Liver (tissue), 3 donors: ENCODE measurements around the gene DLK1.

Source experiments
- EGR1 ChIP-seq, 2 donors: IDR thresholded peaks; 2 replicates each; pipeline ENCODE4 v1.6.1; 2016 to 2018; ENCODE audit warnings: antibody characterized with exemption in 2 of 2, low read depth in 2 of 2
- FOXA1 ChIP-seq: IDR thresholded peaks from 2 replicates; pipeline ENCODE4 v1.6.1; 2016; ENCODE audit warnings: antibody characterized with exemption
- GABPA ChIP-seq, 2 donors: IDR thresholded peaks in 1 of 2; conservative IDR thresholded peaks in 1 of 2; 2 replicates each; pipeline ENCODE4 v1.6.1; 2016; ENCODE audit warnings: antibody characterized with exemption in 2 of 2, mild to moderate bottlenecking in 1 of 2, moderate library complexity in 1 of 2
- JUND ChIP-seq, 2 donors: IDR thresholded peaks; 2 replicates each; pipeline ENCODE4 v1.6.1; 2016; ENCODE audit warnings: antibody characterized with exemption in 2 of 2
- NR2F2 ChIP-seq: IDR thresholded peaks from 2 replicates; pipeline ENCODE4 v1.6.1; 2016; ENCODE audit warnings: antibody characterized with exemption
- RAD21 ChIP-seq, 2 donors: IDR thresholded peaks; 2 replicates each; pipeline ENCODE4 v1.6.1; 2016; ENCODE audit warnings: antibody characterized with exemption in 2 of 2, mild to moderate bottlenecking in 2 of 2
- SP1 ChIP-seq: IDR thresholded peaks from 2 replicates; pipeline ENCODE4 v1.6.1; 2018; ENCODE audit warnings: antibody characterized with exemption, mild to moderate bottlenecking
- TAF1 ChIP-seq: conservative IDR thresholded peaks from 2 replicates; pipeline ENCODE4 v1.6.1; 2016; ENCODE audit warnings: antibody characterized with exemption, mild to moderate bottlenecking
- YY1 ChIP-seq: IDR thresholded peaks from 2 replicates; pipeline ENCODE4 v1.6.1; 2016; ENCODE audit warnings: antibody characterized with exemption, mild to moderate bottlenecking
- TF ChIP-seq, protein P1 (sequence below): fragments of 150-350 bp; IDR thresholded peaks from 2 replicates; pipeline ENCODE4 v1.5.1; 2017; ENCODE audit warnings: improper control_type of control experiment, low read depth, low read length; ENCODE audit not compliant: missing input control
- TF ChIP-seq, protein P2 (sequence below): IDR thresholded peaks from 2 replicates; pipeline ENCODE4 v1.6.1; 2016; ENCODE audit warnings: antibody characterized with exemption
- TF ChIP-seq, protein P3 (sequence below): IDR thresholded peaks from 2 replicates; pipeline ENCODE4 v1.6.1; 2016; ENCODE audit warnings: antibody characterized with exemption, mild to moderate bottlenecking
- TF ChIP-seq, protein P4 (sequence below): IDR thresholded peaks from 2 replicates; pipeline ENCODE4 v1.6.1; 2016; ENCODE audit warnings: antibody characterized with exemption
- TF ChIP-seq, protein P5 (sequence below): IDR thresholded peaks from 2 replicates; pipeline ENCODE4 v1.6.1; 2016; ENCODE audit warnings: antibody characterized with exemption
- donor health status: healthy.
- donor health status: healthy.

DNA sequence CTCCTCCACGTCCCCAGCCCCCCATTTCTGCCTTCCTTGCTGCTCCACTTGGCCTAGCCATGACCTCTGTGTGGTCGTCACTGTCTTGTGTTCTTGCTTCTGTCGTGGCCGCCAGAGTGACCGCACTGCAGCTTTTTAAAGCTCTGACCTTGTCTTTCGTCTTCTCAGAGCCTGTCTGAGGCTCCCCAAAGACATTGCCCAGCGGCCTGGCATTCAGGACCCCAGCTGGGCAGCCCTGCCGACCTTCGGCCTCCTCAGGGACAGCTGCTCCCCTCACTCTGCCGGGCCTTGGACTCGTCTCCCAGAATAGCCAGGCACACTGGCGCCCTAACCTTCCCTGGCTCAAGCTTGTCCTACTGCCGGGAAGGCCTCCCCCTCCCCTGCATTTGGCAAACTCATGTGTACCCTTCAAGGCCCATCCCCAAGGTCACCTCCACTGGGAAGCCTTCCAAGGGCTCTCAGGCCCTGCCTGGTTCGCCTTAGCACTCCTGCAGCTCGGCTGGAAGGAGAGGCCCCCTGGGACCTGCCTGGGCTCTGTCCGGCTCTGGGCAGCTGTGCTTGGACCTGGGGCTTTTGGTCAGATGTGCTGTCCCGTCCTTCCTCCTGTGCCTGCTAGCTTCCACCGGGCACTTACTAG is 15.7 kb upstream of the DLK1 start:
- TF ChIP-seq GABPA (IDR thresholded peaks at IDR 0.05 in 1 of 2, conservative IDR thresholded peaks at IDR 0.05 in 1 of 2): no peak
- TF ChIP-seq, protein P1, sequence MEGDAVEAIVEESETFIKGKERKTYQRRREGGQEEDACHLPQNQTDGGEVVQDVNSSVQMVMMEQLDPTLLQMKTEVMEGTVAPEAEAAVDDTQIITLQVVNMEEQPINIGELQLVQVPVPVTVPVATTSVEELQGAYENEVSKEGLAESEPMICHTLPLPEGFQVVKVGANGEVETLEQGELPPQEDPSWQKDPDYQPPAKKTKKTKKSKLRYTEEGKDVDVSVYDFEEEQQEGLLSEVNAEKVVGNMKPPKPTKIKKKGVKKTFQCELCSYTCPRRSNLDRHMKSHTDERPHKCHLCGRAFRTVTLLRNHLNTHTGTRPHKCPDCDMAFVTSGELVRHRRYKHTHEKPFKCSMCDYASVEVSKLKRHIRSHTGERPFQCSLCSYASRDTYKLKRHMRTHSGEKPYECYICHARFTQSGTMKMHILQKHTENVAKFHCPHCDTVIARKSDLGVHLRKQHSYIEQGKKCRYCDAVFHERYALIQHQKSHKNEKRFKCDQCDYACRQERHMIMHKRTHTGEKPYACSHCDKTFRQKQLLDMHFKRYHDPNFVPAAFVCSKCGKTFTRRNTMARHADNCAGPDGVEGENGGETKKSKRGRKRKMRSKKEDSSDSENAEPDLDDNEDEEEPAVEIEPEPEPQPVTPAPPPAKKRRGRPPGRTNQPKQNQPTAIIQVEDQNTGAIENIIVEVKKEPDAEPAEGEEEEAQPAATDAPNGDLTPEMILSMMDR: no peak
- TF ChIP-seq, protein P2, sequence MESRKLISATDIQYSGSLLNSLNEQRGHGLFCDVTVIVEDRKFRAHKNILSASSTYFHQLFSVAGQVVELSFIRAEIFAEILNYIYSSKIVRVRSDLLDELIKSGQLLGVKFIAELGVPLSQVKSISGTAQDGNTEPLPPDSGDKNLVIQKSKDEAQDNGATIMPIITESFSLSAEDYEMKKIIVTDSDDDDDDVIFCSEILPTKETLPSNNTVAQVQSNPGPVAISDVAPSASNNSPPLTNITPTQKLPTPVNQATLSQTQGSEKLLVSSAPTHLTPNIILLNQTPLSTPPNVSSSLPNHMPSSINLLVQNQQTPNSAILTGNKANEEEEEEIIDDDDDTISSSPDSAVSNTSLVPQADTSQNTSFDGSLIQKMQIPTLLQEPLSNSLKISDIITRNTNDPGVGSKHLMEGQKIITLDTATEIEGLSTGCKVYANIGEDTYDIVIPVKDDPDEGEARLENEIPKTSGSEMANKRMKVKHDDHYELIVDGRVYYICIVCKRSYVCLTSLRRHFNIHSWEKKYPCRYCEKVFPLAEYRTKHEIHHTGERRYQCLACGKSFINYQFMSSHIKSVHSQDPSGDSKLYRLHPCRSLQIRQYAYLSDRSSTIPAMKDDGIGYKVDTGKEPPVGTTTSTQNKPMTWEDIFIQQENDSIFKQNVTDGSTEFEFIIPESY: no peak
- TF ChIP-seq TAF1: no peak
- no peak for TF ChIP-seq NR2F2
- TF ChIP-seq RAD21 (IDR thresholded peaks at IDR 0.05): no peak
- no peak for TF ChIP-seq FOXA1
- no peak for TF ChIP-seq SP1
- TF ChIP-seq EGR1 (IDR thresholded peaks at IDR 0.05; ENCODE audit: low read depth in 2 of 2): no peak
- TF ChIP-seq JUND (IDR thresholded peaks at IDR 0.05): no peak
- TF ChIP-seq, protein P3, sequence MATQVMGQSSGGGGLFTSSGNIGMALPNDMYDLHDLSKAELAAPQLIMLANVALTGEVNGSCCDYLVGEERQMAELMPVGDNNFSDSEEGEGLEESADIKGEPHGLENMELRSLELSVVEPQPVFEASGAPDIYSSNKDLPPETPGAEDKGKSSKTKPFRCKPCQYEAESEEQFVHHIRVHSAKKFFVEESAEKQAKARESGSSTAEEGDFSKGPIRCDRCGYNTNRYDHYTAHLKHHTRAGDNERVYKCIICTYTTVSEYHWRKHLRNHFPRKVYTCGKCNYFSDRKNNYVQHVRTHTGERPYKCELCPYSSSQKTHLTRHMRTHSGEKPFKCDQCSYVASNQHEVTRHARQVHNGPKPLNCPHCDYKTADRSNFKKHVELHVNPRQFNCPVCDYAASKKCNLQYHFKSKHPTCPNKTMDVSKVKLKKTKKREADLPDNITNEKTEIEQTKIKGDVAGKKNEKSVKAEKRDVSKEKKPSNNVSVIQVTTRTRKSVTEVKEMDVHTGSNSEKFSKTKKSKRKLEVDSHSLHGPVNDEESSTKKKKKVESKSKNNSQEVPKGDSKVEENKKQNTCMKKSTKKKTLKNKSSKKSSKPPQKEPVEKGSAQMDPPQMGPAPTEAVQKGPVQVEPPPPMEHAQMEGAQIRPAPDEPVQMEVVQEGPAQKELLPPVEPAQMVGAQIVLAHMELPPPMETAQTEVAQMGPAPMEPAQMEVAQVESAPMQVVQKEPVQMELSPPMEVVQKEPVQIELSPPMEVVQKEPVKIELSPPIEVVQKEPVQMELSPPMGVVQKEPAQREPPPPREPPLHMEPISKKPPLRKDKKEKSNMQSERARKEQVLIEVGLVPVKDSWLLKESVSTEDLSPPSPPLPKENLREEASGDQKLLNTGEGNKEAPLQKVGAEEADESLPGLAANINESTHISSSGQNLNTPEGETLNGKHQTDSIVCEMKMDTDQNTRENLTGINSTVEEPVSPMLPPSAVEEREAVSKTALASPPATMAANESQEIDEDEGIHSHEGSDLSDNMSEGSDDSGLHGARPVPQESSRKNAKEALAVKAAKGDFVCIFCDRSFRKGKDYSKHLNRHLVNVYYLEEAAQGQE: no peak
- TF ChIP-seq YY1: no peak
- TF ChIP-seq, protein P4, sequence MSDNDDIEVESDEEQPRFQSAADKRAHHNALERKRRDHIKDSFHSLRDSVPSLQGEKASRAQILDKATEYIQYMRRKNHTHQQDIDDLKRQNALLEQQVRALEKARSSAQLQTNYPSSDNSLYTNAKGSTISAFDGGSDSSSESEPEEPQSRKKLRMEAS: no peak
- TF ChIP-seq, protein P5, sequence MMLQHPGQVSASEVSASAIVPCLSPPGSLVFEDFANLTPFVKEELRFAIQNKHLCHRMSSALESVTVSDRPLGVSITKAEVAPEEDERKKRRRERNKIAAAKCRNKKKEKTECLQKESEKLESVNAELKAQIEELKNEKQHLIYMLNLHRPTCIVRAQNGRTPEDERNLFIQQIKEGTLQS: no peak
